BE2C (cell line): ENCODE results near the gene APPBP2.

Experiments used
- DNase-seq: peaks from one replicate; pipeline ENCODE4 v3.0.0-alpha.2; 2020
- H3K27me3 ChIP-seq: fragments of 250-450 bp; sonication (Bioruptor Pico); 2 replicates; pipeline ENCODE4 v1.5.1; 2020; ENCODE audit warnings: mild to moderate bottlenecking
- H3K36me3 ChIP-seq: fragments of 250-450 bp; sonication (Bioruptor Pico); 2 replicates; pipeline ENCODE4 v1.5.1; 2020; ENCODE audit warnings: mild to moderate bottlenecking
- H3K4me1 ChIP-seq: fragments of 250-450 bp; sonication (Bioruptor Pico); 2 replicates; pipeline ENCODE4 v1.5.1; 2020
- H3K4me3 ChIP-seq: 2 replicates; pipeline ENCODE4 v1.5.1; 2011; ENCODE audit warnings: low read depth, low read length
- H3K9me3 ChIP-seq: fragments of 250-450 bp; sonication (Bioruptor Pico); 2 replicates; pipeline ENCODE4 v1.5.1; 2020
- TF ChIP-seq, protein P1 (sequence below): IDR thresholded peaks from 2 replicates; pipeline ENCODE4 v1.5.1; 2012; ENCODE audit warnings: mild to moderate bottlenecking, low read depth, low read length

Gene APPBP2

DNA sequence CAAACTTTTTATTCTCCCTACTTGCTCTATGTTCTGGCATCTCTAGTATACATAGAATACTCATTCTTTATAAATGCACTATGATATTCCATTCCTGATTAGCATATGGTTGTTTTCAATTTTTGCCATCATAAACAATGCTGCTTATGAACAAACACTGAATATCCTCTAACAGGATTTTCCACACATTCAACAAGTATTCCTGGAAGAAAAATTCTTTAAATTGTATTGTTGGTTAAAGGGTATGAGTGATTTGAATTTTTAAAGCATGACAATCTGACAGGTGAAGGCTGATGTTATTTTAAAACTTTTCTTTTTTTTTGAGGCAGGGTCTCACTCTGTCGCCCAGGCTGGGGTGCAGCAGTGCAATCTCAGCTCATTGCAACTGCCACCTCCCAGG lies 11.5 kb downstream of the APPBP2 start:
- TF ChIP-seq, protein P1, sequence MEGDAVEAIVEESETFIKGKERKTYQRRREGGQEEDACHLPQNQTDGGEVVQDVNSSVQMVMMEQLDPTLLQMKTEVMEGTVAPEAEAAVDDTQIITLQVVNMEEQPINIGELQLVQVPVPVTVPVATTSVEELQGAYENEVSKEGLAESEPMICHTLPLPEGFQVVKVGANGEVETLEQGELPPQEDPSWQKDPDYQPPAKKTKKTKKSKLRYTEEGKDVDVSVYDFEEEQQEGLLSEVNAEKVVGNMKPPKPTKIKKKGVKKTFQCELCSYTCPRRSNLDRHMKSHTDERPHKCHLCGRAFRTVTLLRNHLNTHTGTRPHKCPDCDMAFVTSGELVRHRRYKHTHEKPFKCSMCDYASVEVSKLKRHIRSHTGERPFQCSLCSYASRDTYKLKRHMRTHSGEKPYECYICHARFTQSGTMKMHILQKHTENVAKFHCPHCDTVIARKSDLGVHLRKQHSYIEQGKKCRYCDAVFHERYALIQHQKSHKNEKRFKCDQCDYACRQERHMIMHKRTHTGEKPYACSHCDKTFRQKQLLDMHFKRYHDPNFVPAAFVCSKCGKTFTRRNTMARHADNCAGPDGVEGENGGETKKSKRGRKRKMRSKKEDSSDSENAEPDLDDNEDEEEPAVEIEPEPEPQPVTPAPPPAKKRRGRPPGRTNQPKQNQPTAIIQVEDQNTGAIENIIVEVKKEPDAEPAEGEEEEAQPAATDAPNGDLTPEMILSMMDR = no peak
- no peaks in the 10 kb centered on the region for H3K9me3 ChIP-seq
- DNase-seq = no peak
- peaks cover 3% of the 10 kb centered on the region for H3K36me3 ChIP-seq
- H3K27me3 ChIP-seq = no peaks in the 10 kb centered on the region
- no peaks in the 10 kb centered on the region for H3K4me1 ChIP-seq
- H3K4me3 ChIP-seq = no peak overlapping the region

DNA sequence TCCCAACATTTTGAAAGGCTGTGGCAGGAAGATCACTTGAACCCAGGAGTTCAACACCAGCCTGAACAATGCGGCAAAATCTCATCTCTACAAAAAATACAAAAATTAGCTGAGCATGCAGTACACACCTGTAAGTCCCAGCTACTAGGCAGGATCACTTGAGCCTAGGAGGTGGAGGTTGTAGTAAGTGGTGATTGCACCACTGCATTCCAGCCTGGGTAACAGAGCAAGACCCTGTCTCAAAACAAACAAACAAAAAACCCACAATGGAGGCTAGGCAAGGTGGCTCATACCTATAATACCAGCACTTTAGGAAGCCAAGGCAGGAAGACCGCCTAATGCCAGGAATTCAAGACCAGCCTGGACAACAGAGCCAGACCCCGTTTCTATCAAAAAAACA lies 12.0 kb downstream of the APPBP2 start:
- no peaks in the 10 kb centered on the region for H3K4me1 ChIP-seq
- TF ChIP-seq, protein P1 = no peak
- DNase-seq = no peak
- no peaks in the 10 kb centered on the region for H3K27me3 ChIP-seq
- no peak overlapping the region for H3K4me3 ChIP-seq
- no peaks in the 10 kb centered on the region for H3K9me3 ChIP-seq
- H3K36me3 ChIP-seq = peaks cover 3% of the 10 kb centered on the region

DNA sequence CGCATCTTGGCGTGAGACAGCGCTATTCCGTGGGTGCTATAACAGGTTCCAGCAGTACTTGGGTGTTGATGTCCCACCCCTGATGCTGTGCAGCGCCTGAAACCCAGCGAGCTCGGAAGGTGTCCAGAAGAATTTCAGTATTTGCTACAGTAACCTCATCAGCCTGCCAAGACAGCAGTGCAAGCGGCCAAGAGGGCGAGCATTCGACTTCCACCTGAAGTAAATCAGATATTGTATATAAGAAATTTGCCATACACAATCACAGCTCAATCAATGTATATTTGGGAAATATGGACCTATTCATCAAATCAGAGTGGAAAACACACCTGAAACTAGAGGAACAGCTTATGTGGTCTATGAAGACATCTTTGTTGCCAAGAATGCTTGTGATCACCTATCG lies 13.0 kb downstream of the APPBP2 start:
- Histone ChIP-seq H3K27me3 (no peaks in the 10 kb centered on the region), H3K36me3 (peaks cover 3% of the 10 kb centered on the region), H3K9me3 (no peaks in the 10 kb centered on the region), H3K4me1 (no peaks in the 10 kb centered on the region), H3K4me3 (no peak overlapping the region)
- TF ChIP-seq, protein P1 = no peak
- DNase-seq = no peak

DNA sequence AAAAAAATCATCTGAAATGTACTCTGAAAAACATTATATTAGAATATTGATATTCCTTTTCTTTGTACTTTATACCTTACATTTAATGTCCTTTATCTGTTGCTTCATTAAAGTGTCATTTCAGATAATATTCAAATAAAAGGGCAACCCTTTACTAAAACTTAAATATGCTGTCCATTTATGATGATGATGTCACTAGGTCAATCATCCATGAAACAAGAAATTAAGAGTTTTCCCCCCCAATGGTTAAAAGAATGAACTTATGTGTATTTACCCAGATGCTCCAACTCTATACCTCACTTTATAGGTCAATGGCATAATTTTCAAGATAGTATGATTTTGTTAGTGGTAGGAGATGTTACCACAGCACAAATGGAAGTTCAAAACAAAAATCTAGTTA lies 15.3 kb downstream of the APPBP2 start:
- DNase-seq = no peak
- Histone ChIP-seq H3K36me3 (peaks cover 3% of the 10 kb centered on the region; the same call in 1 of the 2 replicates), H3K9me3 (no peaks in the 10 kb centered on the region), H3K27me3 (no peaks in the 10 kb centered on the region), H3K4me3 (no peak overlapping the region), H3K4me1 (no peaks in the 10 kb centered on the region)
- TF ChIP-seq, protein P1 = no peak

DNA sequence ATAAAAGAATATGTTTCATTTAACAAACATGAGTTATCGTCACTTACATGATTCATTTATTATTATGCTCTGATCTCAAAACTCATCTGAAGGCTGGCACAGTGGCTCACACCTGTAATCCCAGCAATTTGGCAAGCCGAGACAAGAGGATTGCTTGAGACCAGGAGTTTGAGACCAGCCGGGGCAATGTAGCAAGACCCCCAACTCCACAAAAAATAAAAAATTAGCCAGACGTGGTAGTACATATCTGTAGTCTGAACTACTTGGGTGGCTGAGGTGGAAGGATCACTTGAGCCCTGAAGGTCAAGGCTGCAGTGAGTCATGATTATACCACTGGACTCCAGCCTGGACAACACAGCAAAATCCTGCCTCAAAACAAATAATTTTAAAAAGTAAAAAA lies 16.0 kb downstream of the APPBP2 start:
- Histone ChIP-seq H3K4me1 (no peaks in the 10 kb centered on the region), H3K27me3 (no peaks in the 10 kb centered on the region), H3K9me3 (no peaks in the 10 kb centered on the region), H3K36me3 (peaks cover 3% of the 10 kb centered on the region; the same call in 1 of the 2 replicates), H3K4me3 (no peak overlapping the region)
- TF ChIP-seq, protein P1 = no peak
- no peak for DNase-seq

DNA sequence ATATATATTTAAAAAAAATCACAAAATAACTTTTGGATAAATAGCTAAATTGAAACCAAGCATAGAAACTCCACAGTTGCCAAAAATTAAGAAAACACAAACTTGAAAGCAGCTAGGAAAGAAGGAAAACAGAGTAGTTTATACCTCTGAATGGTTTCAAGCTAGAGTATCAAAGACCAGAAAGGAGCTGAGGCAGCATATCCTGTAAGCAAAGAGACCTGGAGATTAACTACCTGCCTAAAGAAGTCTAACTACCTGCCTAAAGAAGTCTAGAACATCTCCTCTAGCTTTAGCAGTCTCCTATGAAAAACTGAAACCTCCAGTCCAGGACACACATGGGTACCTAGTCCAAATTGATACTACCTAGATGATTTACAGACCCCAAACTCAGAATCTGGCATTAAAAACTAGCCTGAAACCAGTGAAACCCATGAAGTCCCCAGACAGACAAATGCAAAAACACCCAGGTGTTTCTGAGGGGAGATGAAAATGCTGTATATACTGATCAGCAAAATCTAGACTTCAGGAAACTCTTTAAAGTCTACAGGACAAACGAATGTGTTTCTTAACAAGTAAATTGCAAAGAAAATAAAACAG lies 17.6 kb downstream of the APPBP2 start:
- Histone ChIP-seq H3K4me3 (no peak overlapping the region), H3K36me3 (peaks cover 3% of the 10 kb centered on the region; the same call in 1 of the 2 replicates), H3K9me3 (no peaks in the 10 kb centered on the region), H3K27me3 (no peaks in the 10 kb centered on the region), H3K4me1 (no peaks in the 10 kb centered on the region)
- TF ChIP-seq, protein P1 = no peak
- no peak for DNase-seq
